OCI-LY1 (cell line): Measurements from ENCODE around the gene ETV6.

Experiments used
- H2AFZ ChIP-seq: fragments of 200-600 bp; sonication (generic), shearing (Covaris generic); 2 replicates; pipeline ENCODE4 v1.6.0; 2014; ENCODE audit warnings: antibody characterized with exemption, mild to moderate bottlenecking, low read length
- H3F3A ChIP-seq: fragments of 200-600 bp; sonication (generic), shearing (Covaris generic); 2 replicates; pipeline ENCODE4 v1.6.0; 2014; ENCODE audit warnings: mild to moderate bottlenecking, antibody characterized with exemption, low read length, moderate library complexity; ENCODE audit not compliant: insufficient read depth
- H3K27ac ChIP-seq: fragments of 200-600 bp; sonication (generic); 2 replicates; pipeline ENCODE4 v1.5.1; 2014; ENCODE audit warnings: low read length, mixed run types, mild to moderate bottlenecking, low read depth; ENCODE audit not compliant: poor library complexity, severe bottlenecking
- H3K27me3 ChIP-seq: fragments of 200-600 bp; sonication (generic); 2 replicates; pipeline ENCODE4 v1.6.0; 2014; ENCODE audit warnings: antibody characterized with exemption, mild to moderate bottlenecking, low read length, moderate library complexity; ENCODE audit not compliant: insufficient read depth
- H3K36me3 ChIP-seq: fragments of 200-600 bp; sonication (generic); 2 replicates; pipeline ENCODE4 v1.6.1; 2014; ENCODE audit warnings: mild to moderate bottlenecking, antibody characterized with exemption, low read length, moderate library complexity, mixed read lengths; ENCODE audit not compliant: insufficient read depth
- H3K4me1 ChIP-seq: fragments of 200-600 bp; sonication (generic); 2 replicates; pipeline ENCODE4 v1.5.1; 2014; ENCODE audit warnings: mild to moderate bottlenecking, low read length, moderate library complexity; ENCODE audit not compliant: insufficient read depth, severe bottlenecking
- H3K4me2 ChIP-seq: fragments of 200-600 bp; sonication (generic), shearing (Covaris generic); 2 replicates; pipeline ENCODE4 v1.6.1; 2014; ENCODE audit warnings: low read length
- H3K4me3 ChIP-seq: fragments of 200-600 bp; sonication (generic); 2 replicates; pipeline ENCODE4 v1.5.1; 2014; ENCODE audit warnings: low read length, low read depth, mild to moderate bottlenecking, mixed read lengths; ENCODE audit not compliant: poor library complexity, severe bottlenecking
- H3K79me2 ChIP-seq: fragments of 200-600 bp; shearing (Covaris generic); 2 replicates; pipeline ENCODE4 v1.6.1; 2016; ENCODE audit warnings: mixed run types, low read length, mixed read lengths; ENCODE audit not compliant: insufficient read depth
- H3K9ac ChIP-seq: fragments of 200-600 bp; sonication (generic), shearing (Covaris generic); 2 replicates; pipeline ENCODE4 v1.6.1; 2014; ENCODE audit warnings: mild to moderate bottlenecking, low read length, mixed read lengths
- H3K9me2 ChIP-seq: fragments of 200-600 bp; sonication (generic), shearing (Covaris generic); 2 replicates; pipeline ENCODE4 v1.6.1; 2014; ENCODE audit warnings: low read depth, mild to moderate bottlenecking, low read length, mixed read lengths
- H3K9me3 ChIP-seq: fragments of 200-600 bp; shearing (Covaris generic); 2 replicates; pipeline ENCODE4 v1.6.1; 2014; ENCODE audit warnings: low read length, mixed read lengths
- H4K20me1 ChIP-seq: fragments of 200-600 bp; sonication (generic), shearing (Covaris generic); 2 replicates; pipeline ENCODE4 v1.6.0; 2016; ENCODE audit warnings: mild to moderate bottlenecking, low read length; ENCODE audit not compliant: insufficient read depth
- EZH2 ChIP-seq: fragments of 200-600 bp; sonication (generic), shearing (Covaris generic); IDR thresholded peaks from 2 replicates; pipeline ENCODE4 v1.8.0; 2017; ENCODE audit warnings: borderline replicate concordance, mixed run types, mild to moderate bottlenecking, antibody characterized with exemption, low read length, moderate library complexity, mixed read lengths
- TF ChIP-seq, protein P1 (sequence below): fragments of 200-600 bp; sonication (generic), shearing (Covaris generic); IDR thresholded peaks from 2 replicates; pipeline ENCODE4 v1.5.1; 2017; ENCODE audit warnings: mild to moderate bottlenecking, antibody characterized with exemption, low read length, moderate library complexity, mixed read lengths

Gene ETV6

DNA sequence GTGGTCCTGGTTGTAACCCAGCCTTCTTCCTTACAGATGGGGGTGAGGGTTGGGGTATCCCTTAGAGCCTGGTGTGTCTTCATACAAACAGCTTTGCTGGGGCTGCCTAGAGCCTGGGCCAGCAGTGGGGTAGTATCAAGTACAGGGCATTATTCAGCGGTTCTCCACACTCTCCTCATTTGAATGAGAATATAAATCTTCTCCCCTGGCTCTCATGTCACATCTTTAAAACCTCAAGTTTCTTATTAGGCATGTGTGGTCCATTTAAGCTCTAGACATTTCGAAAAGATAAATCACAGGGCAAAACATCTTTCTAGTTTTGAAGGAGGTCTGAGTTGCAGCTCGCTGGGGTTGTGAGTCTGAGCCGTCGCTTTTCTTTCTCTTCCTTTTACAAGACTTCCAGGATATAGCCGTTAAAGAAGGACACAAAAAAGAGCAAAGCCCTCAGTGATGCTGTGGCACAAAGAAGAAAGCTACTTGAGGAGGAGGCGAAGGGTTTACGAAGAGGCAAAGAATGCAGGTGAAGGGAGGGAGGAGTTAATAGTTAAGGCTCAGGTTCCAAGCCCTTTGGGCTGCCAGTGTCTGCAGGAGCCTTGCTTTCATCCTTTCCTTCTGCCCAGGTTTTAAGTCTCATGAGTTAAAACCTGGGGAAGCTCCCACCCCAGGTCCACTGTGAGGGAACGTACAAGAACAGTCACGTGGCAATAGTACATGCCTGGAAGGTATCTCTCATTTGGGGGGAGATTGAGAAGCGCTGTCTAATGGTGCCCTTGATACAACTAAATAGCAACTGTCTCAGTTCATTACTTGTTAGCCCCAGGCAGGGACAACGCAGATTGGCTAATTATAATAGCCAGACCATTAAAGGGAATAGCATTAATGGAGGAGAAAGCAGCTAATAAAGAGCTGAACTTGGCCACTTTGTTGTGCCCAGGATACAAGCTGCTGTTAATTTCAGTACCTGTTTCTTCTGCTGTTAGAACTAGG, 94.2 kb downstream of the ETV6 start:
- H3K36me3 ChIP-seq, result no peaks in the 10 kb centered on the region
- H3K9ac ChIP-seq, result peak overlapping the region; percentile 27; the same call in 1 of the 2 replicates
- H3K4me2 ChIP-seq, result peak overlapping the region; percentile 38
- no peaks in the 10 kb centered on the region for H3K79me2 ChIP-seq
- no peaks in the 10 kb centered on the region for H3K9me2 ChIP-seq
- H3K4me1 ChIP-seq, result peaks cover 99% of the 10 kb centered on the region
- H3K4me3 ChIP-seq, result no peak overlapping the region
- H3K27me3 ChIP-seq, result no peaks in the 10 kb centered on the region
- H4K20me1 ChIP-seq, result no peaks in the 10 kb centered on the region
- no peaks in the 10 kb centered on the region for H3K9me3 ChIP-seq
- peak overlapping the region; percentile 99 for H3K27ac ChIP-seq
- TF ChIP-seq EZH2, result no peak
- TF ChIP-seq, protein P1, sequence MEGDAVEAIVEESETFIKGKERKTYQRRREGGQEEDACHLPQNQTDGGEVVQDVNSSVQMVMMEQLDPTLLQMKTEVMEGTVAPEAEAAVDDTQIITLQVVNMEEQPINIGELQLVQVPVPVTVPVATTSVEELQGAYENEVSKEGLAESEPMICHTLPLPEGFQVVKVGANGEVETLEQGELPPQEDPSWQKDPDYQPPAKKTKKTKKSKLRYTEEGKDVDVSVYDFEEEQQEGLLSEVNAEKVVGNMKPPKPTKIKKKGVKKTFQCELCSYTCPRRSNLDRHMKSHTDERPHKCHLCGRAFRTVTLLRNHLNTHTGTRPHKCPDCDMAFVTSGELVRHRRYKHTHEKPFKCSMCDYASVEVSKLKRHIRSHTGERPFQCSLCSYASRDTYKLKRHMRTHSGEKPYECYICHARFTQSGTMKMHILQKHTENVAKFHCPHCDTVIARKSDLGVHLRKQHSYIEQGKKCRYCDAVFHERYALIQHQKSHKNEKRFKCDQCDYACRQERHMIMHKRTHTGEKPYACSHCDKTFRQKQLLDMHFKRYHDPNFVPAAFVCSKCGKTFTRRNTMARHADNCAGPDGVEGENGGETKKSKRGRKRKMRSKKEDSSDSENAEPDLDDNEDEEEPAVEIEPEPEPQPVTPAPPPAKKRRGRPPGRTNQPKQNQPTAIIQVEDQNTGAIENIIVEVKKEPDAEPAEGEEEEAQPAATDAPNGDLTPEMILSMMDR, result no peak
- H3F3A ChIP-seq, result no peaks in the 10 kb centered on the region
- no peak overlapping the region for H2AFZ ChIP-seq

DNA sequence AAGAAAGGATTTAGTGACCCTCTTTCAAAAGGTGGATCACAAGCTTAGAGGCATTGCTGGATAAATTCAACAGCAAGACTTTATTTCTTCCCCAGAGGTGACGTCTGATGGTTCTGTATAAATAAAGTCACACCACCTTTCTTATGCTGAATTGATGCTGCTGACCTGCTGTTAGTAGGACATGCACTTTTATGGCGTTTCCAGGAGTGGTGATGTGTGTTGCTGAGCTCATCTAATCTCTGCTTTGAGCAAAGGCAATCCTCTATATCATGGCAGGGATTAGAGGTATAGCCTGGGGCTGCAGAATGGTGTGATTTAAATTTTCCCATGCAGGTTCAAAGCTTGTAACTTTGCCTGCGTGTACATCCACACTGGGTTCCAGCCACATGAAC, 94.9 kb downstream of the ETV6 start:
- no peak overlapping the region for H3K4me2 ChIP-seq
- peaks cover 99% of the 10 kb centered on the region for H3K4me1 ChIP-seq
- H3K9me3 ChIP-seq, result no peaks in the 10 kb centered on the region
- no peak overlapping the region for H2AFZ ChIP-seq
- no peaks in the 10 kb centered on the region for H3K36me3 ChIP-seq
- no peak for TF ChIP-seq EZH2
- TF ChIP-seq, protein P1, result no peak
- H3K9me2 ChIP-seq, result no peaks in the 10 kb centered on the region
- peak overlapping the region; percentile 99 for H3K27ac ChIP-seq
- H3K79me2 ChIP-seq, result no peaks in the 10 kb centered on the region
- no peak overlapping the region for H3K9ac ChIP-seq
- H3K27me3 ChIP-seq, result no peaks in the 10 kb centered on the region
- no peaks in the 10 kb centered on the region for H3F3A ChIP-seq
- H4K20me1 ChIP-seq, result no peaks in the 10 kb centered on the region
- H3K4me3 ChIP-seq, result no peak overlapping the region

DNA sequence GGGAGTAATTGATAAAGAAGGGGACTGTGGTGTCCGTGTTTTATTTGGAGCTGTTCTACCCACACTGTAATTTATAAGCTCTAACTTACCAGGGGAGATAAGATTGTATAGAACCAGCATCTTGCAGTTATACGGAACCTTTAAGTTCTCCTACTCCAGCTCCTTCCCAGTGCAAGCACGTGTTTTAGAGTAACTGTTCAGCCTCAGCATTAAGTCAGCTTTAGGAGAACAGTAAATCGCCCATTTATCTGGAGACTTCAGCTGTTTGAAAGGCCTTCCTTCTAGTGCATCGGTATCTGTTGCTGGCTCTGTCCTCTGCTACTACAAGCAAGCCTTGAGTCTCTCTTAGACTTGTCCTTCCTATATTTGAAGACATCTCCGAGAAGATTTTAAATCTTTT, 95.6 kb downstream of the ETV6 start:
- TF ChIP-seq, protein P1, result no peak
- TF ChIP-seq EZH2, result no peak
- H2AFZ ChIP-seq, result no peak overlapping the region
- H3K27ac ChIP-seq, result peak overlapping the region; percentile 99
- no peaks in the 10 kb centered on the region for H3F3A ChIP-seq
- H3K9ac ChIP-seq, result no peak overlapping the region; the same call in 1 of the 2 replicates
- no peaks in the 10 kb centered on the region for H3K79me2 ChIP-seq
- H4K20me1 ChIP-seq, result no peaks in the 10 kb centered on the region
- H3K9me2 ChIP-seq, result no peaks in the 10 kb centered on the region
- no peaks in the 10 kb centered on the region for H3K9me3 ChIP-seq
- no peak overlapping the region for H3K4me2 ChIP-seq
- no peaks in the 10 kb centered on the region for H3K27me3 ChIP-seq
- no peaks in the 10 kb centered on the region for H3K36me3 ChIP-seq
- H3K4me3 ChIP-seq, result no peak overlapping the region
- peaks cover 99% of the 10 kb centered on the region for H3K4me1 ChIP-seq
